ENCODE measurements around the gene SP2.
"Not testable (repeated sequence)": the region's sequence is repeated elsewhere in the genome, so short reads cannot be mapped to it uniquely, and the experiment has no call there.

The SP2 gene

GRCh38 chr17:47918006-47918405 lies 22.0 kb downstream of the SP2 start:
- DNase-seq (ENCODE audit: extremely low read depth in 1 of 2, low read depth in 1 of 2): no peak

- DNase-seq (ENCODE audit: extremely low read depth in 1 of 2, low read depth in 1 of 2): no peak
These were observed 23.0 kb downstream of the SP2 start for GRCh38 chr17:47918991-47919390.

GRCh38 chr17:47919889-47920288 lies 23.9 kb downstream of the SP2 start:
- not testable (repeated sequence) for DNase-seq (ENCODE audit: extremely low read depth in 1 of 2, low read depth in 1 of 2)

- DNase-seq (ENCODE audit: extremely low read depth in 1 of 2, low read depth in 1 of 2): no peak
These were observed 29.0 kb downstream of the SP2 start for GRCh38 chr17:47924785-47925677.

GRCh38 chr17:47925678-47925988 lies 29.6 kb downstream of the SP2 start:
- no peak for DNase-seq (ENCODE audit: extremely low read depth in 1 of 2, low read depth in 1 of 2)

GRCh38 chr17:47927821-47928400 lies 31.9 kb downstream of the SP2 start:
- no peak for DNase-seq (ENCODE audit: extremely low read depth in 1 of 2, low read depth in 1 of 2)

- DNase-seq (ENCODE audit: extremely low read depth in 1 of 2, low read depth in 1 of 2): no peak
These were observed 32.4 kb downstream of the SP2 start for GRCh38 chr17:47928415-47928814.

GRCh38 chr17:47929218-47930000 lies 33.4 kb downstream of the SP2 start:
- no peak for DNase-seq (ENCODE audit: extremely low read depth in 1 of 2, low read depth in 1 of 2)

- DNase-seq (ENCODE audit: extremely low read depth in 1 of 2, low read depth in 1 of 2): no peak
These were observed 35.8 kb downstream of the SP2 start for GRCh38 chr17:47931848-47932247.

GRCh38 chr17:47934856-47935255 lies 38.8 kb downstream of the SP2 start:
- DNase-seq (ENCODE audit: extremely low read depth in 1 of 2, low read depth in 1 of 2): no peak

- not testable (repeated sequence) for DNase-seq (ENCODE audit: extremely low read depth in 1 of 2, low read depth in 1 of 2)
These were observed 39.4 kb downstream of the SP2 start for GRCh38 chr17:47935468-47935867.

- DNase-seq (ENCODE audit: extremely low read depth in 1 of 2, low read depth in 1 of 2): no peak
These were observed 39.9 kb downstream of the SP2 start for GRCh38 chr17:47935961-47936360.

- peak in 1 of 2 donors; percentile 8 for DNase-seq (ENCODE audit: extremely low read depth in 1 of 2, low read depth in 1 of 2)
These were observed 41.9 kb downstream of the SP2 start for GRCh38 chr17:47937941-47938340.

- peak; percentile 90 to 98 for DNase-seq (ENCODE audit: extremely low read depth in 1 of 2, low read depth in 1 of 2)
These were observed 45.4 kb downstream of the SP2 start, which contains the start of gene PNPO for GRCh38 chr17:47941246-47942095. PNPO (plus strand) TSS chr17:47941571; CDS start chr17:47941676, 105 bp downstream.

- DNase-seq (ENCODE audit: extremely low read depth in 1 of 2, low read depth in 1 of 2): no peak
These were observed 46.1 kb downstream of the SP2 start for GRCh38 chr17:47942096-47942510.

GRCh38 chr17:47942568-47942967 lies 46.5 kb downstream of the SP2 start:
- DNase-seq (ENCODE audit: extremely low read depth in 1 of 2, low read depth in 1 of 2): no peak

- no peak for DNase-seq (ENCODE audit: extremely low read depth in 1 of 2, low read depth in 1 of 2)
These were observed 49.0 kb downstream of the SP2 start for GRCh38 chr17:47945080-47945479.

GRCh38 chr17:47945529-47946508 lies 49.8 kb downstream of the SP2 start:
- no peak for DNase-seq (ENCODE audit: extremely low read depth in 1 of 2, low read depth in 1 of 2)

GRCh38 chr17:47946516-47946915 lies 50.5 kb downstream of the SP2 start:
- DNase-seq (ENCODE audit: extremely low read depth in 1 of 2, low read depth in 1 of 2): no peak
